ENCODE measurements around the gene AATK.
A peak's percentile ranks its signal among the peaks of the same experiment; 100 is the strongest.

The AATK gene

GRCh38 chr17:81179861-81180260, 13.8 kb upstream of the AATK start:
- DNase-seq = no peak

DNA sequence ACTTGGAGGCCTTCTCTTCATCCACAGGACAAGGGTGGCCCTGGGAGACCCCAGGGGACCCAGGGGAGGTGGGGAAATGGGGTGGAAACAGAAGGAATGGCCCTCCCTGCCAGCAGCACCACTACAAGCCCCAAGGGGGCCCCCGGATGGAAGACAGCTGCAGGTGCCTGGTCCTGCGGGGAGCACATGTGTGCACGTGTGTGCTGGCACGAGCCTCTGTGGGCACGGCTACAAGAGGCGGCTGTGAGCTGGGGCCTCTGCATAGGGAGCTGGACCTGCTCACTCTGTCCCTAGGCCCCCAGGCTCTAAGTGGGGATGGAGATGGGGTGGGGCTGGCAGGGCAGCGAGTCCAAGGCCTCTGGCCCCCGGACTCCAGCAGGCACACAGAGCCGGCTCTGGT, 13.2 kb upstream of the AATK start:
- no peak for DNase-seq

- no peak for DNase-seq
Measured at GRCh38 chr17:81178136-81179091, 12.4 kb upstream of the AATK start.

DNA sequence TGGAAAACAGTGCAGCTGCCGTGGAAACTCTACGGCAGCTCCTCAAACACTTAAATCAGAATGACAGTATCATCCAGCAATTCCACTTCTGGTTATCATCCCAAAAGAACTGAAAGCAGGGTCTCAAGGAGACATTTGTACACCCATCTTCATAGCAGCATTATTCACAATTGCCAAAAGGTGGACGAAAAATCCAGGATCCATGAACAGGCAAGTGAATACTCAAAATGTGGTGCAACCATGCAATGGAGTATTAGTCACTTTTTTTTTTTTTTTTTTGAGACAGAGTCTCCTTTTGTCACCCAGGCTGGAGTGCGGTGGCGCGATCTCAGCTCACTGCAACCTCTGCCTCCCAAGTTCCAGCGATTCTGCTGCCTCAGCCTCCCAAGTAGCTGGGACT, 10.6 kb upstream of the AATK start:
- DNase-seq = no peak

DNA sequence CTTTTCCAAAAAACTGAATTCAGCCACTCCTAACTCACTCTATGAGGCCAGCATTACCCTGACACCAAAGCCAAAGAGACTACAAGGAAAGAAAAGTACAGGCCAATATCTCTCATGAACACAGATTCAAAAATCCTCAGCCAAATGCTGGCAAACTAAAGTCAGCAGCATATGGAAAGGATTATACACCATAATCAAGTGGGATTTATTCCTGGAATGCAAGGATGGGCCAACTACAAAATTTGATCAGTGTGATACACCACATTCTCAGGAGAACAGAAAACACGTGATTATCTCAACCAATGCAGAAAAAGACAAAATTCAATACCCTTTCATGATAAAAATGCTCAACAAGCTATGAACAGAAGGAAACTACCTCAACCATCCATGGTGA, 7.7 kb upstream of the AATK start:
- no peak for DNase-seq

DNA sequence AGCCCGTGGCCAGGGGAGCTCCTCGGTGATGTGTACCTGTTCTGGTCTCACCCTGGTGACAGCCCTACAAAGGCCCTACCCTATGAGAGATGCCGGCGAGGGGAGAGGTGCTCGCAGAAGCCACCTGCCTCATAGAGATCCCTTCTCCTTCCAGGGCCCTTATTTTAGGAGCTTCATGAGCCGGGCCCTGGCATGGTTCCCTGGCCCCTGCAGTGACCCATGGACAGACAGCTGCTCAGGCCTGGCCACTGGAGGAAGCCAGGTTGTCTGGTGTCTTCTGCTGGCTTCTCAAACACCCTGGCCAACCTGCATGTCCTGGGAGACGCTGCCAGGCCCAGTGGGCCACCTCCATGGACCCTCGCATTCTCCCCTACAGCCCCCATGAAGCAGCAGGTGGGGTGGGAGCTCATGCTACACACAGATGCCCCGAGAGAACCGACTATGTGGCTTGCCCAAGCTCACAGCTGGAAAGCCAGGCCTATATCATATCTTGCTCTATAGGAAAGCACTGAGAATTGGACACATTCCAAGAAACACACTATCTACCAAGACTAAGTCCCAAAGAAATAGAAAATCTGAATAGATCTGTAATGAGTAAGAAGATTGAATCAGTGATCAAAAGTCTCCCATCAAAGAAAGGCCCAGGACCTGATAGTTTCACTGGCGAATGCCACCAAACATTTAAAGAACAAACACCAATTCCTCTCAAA, 7.2 kb upstream of the AATK start:
- no peak for DNase-seq

DNA sequence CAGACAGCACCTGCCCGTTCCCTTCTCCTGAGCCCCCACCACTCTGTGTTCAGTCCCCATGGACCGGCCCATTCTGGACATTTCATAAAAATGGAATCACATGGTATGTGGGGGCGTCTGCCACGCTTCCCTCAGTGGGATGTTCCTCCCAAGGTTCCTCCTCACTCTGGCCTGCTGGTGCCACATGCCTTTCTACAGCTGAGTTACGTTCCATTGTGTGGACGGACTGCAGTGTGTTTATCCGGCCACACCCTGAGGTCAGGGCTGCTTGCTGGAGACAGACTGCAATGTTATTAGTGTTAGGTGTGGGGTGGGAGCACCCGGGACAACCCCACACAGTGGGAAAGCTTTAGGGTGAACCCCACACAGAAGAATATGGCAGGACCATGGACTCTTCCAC, 5.9 kb upstream of the AATK start:
- DNase-seq = no peak

DNA sequence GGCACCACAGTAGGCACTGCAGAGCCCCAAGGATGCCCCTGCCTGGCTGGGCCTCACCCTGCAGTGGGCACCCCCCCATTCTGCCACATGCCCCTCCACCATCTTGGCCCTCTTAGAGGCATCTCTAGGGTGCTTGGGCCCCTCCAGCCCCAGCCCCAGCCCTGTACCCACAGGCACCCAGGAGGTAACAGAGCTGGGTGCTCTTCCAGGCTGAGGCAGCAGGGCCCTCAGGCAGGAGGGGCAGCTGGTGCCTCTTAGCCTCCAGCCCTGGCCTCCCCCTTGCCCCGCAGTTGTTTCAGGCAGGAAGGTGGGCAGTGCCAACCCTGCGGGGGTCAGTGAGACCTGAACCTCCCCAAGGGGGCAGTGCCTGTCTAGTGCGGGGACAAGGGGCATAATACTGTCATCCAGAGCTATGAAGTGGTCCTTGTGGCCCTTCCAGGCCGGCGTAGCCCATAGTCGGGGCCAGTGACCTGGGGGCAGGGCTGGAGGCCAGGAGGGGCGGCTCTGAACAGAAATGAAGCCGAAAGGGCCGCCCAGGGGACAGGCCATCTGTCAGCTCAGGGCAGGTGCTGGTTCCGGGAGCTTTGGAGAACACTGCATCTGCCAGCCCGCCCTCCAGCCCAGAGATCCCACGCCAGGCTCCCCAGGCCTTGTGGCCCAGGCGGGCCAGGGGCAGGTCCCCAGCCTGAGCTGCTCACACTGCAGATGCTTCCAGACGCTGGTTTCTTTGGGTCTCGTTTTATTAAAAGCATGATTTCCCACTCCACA, 4.9 kb upstream of the AATK start:
- no peak for DNase-seq

- no peak for DNase-seq
Measured at GRCh38 chr17:81169870-81170309, 3.9 kb upstream of the AATK start.

DNA sequence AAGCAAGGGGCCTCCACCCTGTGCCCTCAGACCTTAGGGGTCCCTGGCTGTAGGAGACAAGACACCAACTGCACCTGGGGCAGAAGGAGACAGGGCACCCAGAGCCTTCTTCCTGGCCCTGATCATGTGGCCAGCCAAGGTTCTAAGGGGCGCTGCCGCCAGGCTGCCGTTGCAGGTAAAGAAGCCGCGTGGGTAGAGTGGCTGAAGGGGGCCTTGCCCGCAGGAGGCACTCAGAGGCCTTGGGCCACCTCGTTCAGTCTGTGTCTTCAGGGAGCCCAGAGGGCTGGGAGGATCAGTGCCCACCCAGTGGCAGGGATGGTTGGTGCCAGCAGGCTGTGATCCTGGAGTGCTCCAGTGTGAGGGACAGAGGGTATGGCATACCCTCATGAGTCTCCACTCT, 1.6 kb upstream of the AATK start:
- no peak for DNase-seq

DNA sequence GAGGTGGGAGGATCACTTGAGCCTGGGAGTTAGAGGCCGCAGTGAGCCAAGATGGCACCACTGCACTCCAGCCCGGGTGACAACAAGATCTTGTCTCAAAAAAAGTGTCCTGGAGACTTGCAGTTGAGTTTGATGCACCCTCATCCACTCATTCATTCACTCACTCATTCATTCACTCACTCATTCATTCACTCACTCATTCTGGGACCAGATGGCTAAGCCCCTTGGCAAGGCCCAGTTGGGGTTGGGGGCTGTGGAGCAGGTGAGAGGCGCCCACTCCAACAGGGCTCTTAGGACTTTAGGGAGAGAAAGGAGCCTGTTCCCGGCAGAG, 1.1 kb upstream of the AATK start:
- DNase-seq = no peak

- no peak for DNase-seq
Measured at GRCh38 chr17:81165246-81166032, 582 bp downstream of the AATK start, which contains the start of gene PVALEF. TSS of gene PVALEF (plus strand) at chr17:81165507. CDS start at chr17:81181227, 15,720 bp downstream.

- DNase-seq = no peak
Measured at GRCh38 chr17:81164371-81165245, 1.4 kb downstream of the AATK start.

- DNase-seq = no peak
Measured at GRCh38 chr17:81163703-81164370, 2.2 kb downstream of the AATK start.

- DNase-seq = no peak
Measured at GRCh38 chr17:81163051-81163695, 2.8 kb downstream of the AATK start.

GRCh38 chr17:81162491-81162890, 3.5 kb downstream of the AATK start:
- no peak for DNase-seq

GRCh38 chr17:81161972-81162371, 4.0 kb downstream of the AATK start:
- DNase-seq = no peak

- DNase-seq = no peak
Measured at GRCh38 chr17:81161536-81161935, 4.5 kb downstream of the AATK start.

- DNase-seq = no peak
Measured at GRCh38 chr17:81160747-81161453, 5.1 kb downstream of the AATK start.

DNA sequence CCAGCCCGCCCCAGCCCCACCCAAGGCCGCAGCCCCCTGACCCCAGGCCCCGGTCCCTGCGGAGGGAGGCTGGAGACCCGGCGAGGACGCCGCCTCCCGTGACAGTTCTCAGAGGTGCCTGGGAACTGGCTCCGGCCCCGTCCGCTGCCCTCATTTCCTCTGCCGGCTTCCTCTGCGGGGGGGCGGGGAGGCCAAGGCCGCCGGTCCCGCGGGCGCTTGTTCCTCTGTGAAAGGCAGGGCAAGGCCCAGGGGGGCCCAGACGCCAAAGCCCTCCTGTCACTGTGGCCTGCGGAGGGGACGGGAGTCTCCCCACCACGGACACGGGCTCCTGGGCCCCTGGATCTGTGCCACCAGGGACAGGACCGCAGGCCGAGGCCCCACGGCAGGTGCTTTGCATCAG, 5.7 kb downstream of the AATK start:
- peak; percentile 49 for DNase-seq
